Neural progenitor cell (in vitro differentiated cells): ENCODE results near the gene HAND2. TPM values are rescaled to one million over a fixed set of nuclear protein-coding genes. Genes with fewer than 3 reads are reported as not detected.

Source experiments
- DNase-seq: peaks from one replicate; pipeline ENCODE4 v3.0.0-alpha.2; 2016; ENCODE audit warnings: low spot score
- H2AFZ ChIP-seq: fragments of 200-600 bp; sonication (generic); replicated peaks from 2 replicates; pipeline ENCODE4 v1.6.1; 2016; ENCODE audit warnings: antibody characterized with exemption
- H3F3A ChIP-seq: fragments of 200-600 bp; sonication (generic); 2 replicates; pipeline ENCODE4 v1.6.1; 2016; ENCODE audit warnings: antibody characterized with exemption, low read depth
- H3K27ac ChIP-seq: fragments of 200-600 bp; sonication (generic); 2 replicates; pipeline ENCODE4 v1.5.1; 2016; ENCODE audit warnings: mild to moderate bottlenecking
- H3K27me3 ChIP-seq: fragments of 200-600 bp; sonication (generic); 2 replicates; pipeline ENCODE4 v1.6.1; 2016; ENCODE audit warnings: mild to moderate bottlenecking, moderate library complexity
- H3K36me3 ChIP-seq: fragments of 200-600 bp; sonication (generic); 2 replicates; pipeline ENCODE4 v1.5.1; 2016
- H3K4me1 ChIP-seq: fragments of 200-600 bp; sonication (generic); 2 replicates; pipeline ENCODE4 v1.6.1; 2016; ENCODE audit warnings: mixed run types
- H3K4me2 ChIP-seq: fragments of 200-600 bp; sonication (generic); 2 replicates; pipeline ENCODE4 v1.6.1; 2016
- H3K4me3 ChIP-seq: fragments of 200-600 bp; sonication (generic); 2 replicates; pipeline ENCODE4 v1.5.1; 2016
- H3K79me2 ChIP-seq: fragments of 200-600 bp; sonication (generic); 2 replicates; pipeline ENCODE4 v1.6.1; 2016; ENCODE audit warnings: low read depth
- H3K9ac ChIP-seq: fragments of 200-600 bp; sonication (generic); 2 replicates; pipeline ENCODE4 v1.6.1; 2016
- H3K9me3 ChIP-seq: fragments of 200-600 bp; sonication (generic); 2 replicates; pipeline ENCODE4 v1.5.1; 2016; ENCODE audit warnings: low read depth
- H4K20me1 ChIP-seq: fragments of 200-600 bp; sonication (generic); 2 replicates; pipeline ENCODE4 v1.6.1; 2016; ENCODE audit warnings: low read depth
- H3K27ac Mint-ChIP-seq: 3 replicates; pipeline ENCODE4 v1.8.0; 2021; ENCODE audit warnings: mixed read lengths
- H3K27me3 Mint-ChIP-seq: 2 replicates; pipeline ENCODE4 v1.8.0; 2022; ENCODE audit warnings: low read depth, mild to moderate bottlenecking, inconsistent platforms, moderate library complexity, mixed read lengths; ENCODE audit not compliant: insufficient read depth
- H3K36me3 Mint-ChIP-seq: 3 replicates; pipeline ENCODE4 v1.8.0; 2021; ENCODE audit warnings: mixed read lengths
- H3K4me1 Mint-ChIP-seq: 3 replicates; pipeline ENCODE4 v1.8.0; 2021; ENCODE audit warnings: mixed read lengths
- H3K4me3 Mint-ChIP-seq: 3 replicates; pipeline ENCODE4 v1.8.0; 2021; ENCODE audit warnings: mild to moderate bottlenecking, moderate library complexity, mixed read lengths
- H3K9me3 Mint-ChIP-seq: 3 replicates; pipeline ENCODE4 v1.8.0; 2020; ENCODE audit warnings: mixed read lengths
- EZH2 ChIP-seq: fragments of 200-600 bp; sonication (generic); IDR thresholded peaks from 2 replicates; pipeline ENCODE4 v1.6.1; 2017; ENCODE audit warnings: antibody characterized with exemption, mild to moderate bottlenecking, moderate library complexity
- EZH2phosphoT487 ChIP-seq: fragments of 200-600 bp; sonication (generic); IDR thresholded peaks from 2 replicates; pipeline ENCODE4 v1.6.1; 2017; ENCODE audit warnings: antibody characterized with exemption
- total RNA-seq: library from RNA; depleted of rRNA; stranded (reverse); fragments of >200 nt; gene quantifications from 2 replicates; pipeline ENCODE4 v1.2.3, GENCODE V29; 2015; ENCODE audit warnings: low replicate concordance
- TF ChIP-seq, protein P1 (sequence below): fragments of 200-600 bp; sonication (generic); IDR thresholded peaks from 2 replicates; pipeline ENCODE4 v1.5.1; 2017; ENCODE audit warnings: antibody characterized with exemption, mild to moderate bottlenecking

HAND2 gene
- total RNA-seq, 1 donor from 2014 or later, result not detected

DNA sequence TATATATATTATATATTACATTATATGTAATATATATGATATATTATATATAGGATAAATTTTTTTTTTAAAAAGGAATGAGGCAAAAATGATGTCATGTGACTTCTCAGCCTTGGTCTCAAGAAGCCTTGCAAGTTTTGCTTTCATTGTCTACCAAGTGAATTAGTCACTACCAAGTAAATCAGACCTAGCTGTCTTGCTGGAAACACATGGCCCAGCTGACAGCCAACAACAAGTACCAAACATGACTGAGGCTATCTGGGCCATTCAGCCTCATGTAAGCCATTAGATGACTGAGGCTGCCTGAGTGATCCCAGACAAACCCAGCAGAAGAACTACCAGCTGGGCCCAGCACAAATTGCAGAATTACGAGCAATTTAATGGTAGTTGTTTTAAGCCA, 44.9 kb downstream of the HAND2 start:
- Histone ChIP-seq H3K27me3 (no peaks in the 10 kb centered on the region), H3K79me2 (no peaks in the 10 kb centered on the region), H3K36me3 (no peaks in the 10 kb centered on the region), H2AFZ (no peak overlapping the region), H3K9ac (no peak overlapping the region), H3K4me2 (no peak overlapping the region), H4K20me1 (no peaks in the 10 kb centered on the region), H3K4me3 (no peak overlapping the region), H3K4me1 (peaks cover 5% of the 10 kb centered on the region), H3K27ac (no peak overlapping the region), H3K9me3 (no peaks in the 10 kb centered on the region), H3F3A (peaks cover 23% of the 10 kb centered on the region)
- DNase-seq, result no peak
- H3K36me3 Mint-ChIP-seq, result no peaks in the 10 kb centered on the region
- TF ChIP-seq EZH2 (no peak), EZH2phosphoT487 (no peak)
- TF ChIP-seq, protein P1, sequence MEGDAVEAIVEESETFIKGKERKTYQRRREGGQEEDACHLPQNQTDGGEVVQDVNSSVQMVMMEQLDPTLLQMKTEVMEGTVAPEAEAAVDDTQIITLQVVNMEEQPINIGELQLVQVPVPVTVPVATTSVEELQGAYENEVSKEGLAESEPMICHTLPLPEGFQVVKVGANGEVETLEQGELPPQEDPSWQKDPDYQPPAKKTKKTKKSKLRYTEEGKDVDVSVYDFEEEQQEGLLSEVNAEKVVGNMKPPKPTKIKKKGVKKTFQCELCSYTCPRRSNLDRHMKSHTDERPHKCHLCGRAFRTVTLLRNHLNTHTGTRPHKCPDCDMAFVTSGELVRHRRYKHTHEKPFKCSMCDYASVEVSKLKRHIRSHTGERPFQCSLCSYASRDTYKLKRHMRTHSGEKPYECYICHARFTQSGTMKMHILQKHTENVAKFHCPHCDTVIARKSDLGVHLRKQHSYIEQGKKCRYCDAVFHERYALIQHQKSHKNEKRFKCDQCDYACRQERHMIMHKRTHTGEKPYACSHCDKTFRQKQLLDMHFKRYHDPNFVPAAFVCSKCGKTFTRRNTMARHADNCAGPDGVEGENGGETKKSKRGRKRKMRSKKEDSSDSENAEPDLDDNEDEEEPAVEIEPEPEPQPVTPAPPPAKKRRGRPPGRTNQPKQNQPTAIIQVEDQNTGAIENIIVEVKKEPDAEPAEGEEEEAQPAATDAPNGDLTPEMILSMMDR, result no peak
- H3K9me3 Mint-ChIP-seq, result no peaks in the 10 kb centered on the region
- no peak overlapping the region for H3K4me3 Mint-ChIP-seq
- H3K4me1 Mint-ChIP-seq, result no peaks in the 10 kb centered on the region
- H3K27ac Mint-ChIP-seq, result no peak overlapping the region
- H3K27me3 Mint-ChIP-seq, result no peaks in the 10 kb centered on the region

DNA sequence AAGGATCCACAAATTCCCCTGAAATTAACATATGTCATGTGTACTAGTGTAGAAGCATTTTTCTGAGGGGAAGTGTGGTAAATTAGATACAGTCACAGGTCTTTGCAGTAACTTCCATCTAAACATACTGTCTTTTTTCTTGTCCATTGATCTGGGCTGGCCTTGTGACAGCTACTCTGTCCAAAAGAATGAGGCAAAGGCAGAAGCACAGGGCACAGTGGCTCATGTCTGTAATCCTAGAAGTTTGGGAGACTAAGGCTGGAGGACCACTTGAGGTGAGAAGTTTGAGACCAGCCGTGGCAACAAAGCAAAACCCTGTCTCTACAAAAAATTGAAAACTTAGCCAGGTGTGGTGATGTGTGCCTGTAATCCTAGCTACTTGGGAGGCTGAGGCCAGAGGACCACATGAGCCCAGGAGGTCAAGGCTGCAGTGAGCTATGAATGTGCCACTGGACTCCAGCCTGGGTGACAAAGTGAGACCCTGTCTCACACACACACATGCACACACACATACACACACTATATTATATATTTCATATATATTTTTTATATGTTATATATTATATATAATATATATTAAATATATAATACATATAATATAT, 47.6 kb downstream of the HAND2 start:
- Mint-ChIP-seq H3K27ac (no peak overlapping the region), H3K9me3 (no peaks in the 10 kb centered on the region), H3K36me3 (no peaks in the 10 kb centered on the region), H3K4me1 (no peaks in the 10 kb centered on the region), H3K27me3 (no peaks in the 10 kb centered on the region), H3K4me3 (no peak overlapping the region)
- TF ChIP-seq EZH2phosphoT487 (no peak), EZH2 (no peak)
- TF ChIP-seq, protein P1, result no peak
- Histone ChIP-seq H3K4me2 (no peak overlapping the region), H4K20me1 (no peaks in the 10 kb centered on the region), H3K9ac (no peak overlapping the region), H3K4me1 (no peaks in the 10 kb centered on the region), H3K79me2 (no peaks in the 10 kb centered on the region), H3K27ac (no peak overlapping the region), H3K36me3 (no peaks in the 10 kb centered on the region), H3K4me3 (no peak overlapping the region), H3K9me3 (no peaks in the 10 kb centered on the region), H2AFZ (no peak overlapping the region), H3K27me3 (no peaks in the 10 kb centered on the region), H3F3A (peaks cover 23% of the 10 kb centered on the region)
- DNase-seq, result no peak

DNA sequence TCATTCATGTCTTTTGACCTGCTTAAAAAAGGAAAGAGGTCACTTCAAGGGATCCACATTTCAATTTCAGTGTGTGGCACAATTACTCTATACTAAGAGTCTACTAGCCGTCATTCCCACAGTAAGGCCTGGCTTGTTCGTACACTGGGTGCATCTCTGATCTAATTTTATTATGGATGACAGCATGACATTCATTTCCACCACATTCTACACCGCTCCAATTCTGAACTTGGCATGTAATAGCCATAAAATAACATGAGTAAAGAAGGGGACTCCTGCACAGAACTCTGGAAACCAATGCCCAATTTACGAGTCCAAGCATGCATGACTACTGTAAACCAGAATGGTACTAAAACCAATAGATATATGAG, 51.1 kb downstream of the HAND2 start:
- H3K4me2 ChIP-seq, result no peak overlapping the region
- H4K20me1 ChIP-seq, result no peaks in the 10 kb centered on the region
- no peak overlapping the region for H3K9ac ChIP-seq
- no peak overlapping the region for H3K27ac Mint-ChIP-seq
- no peaks in the 10 kb centered on the region for H3K36me3 ChIP-seq
- TF ChIP-seq, protein P1, result no peak
- TF ChIP-seq EZH2 (no peak), EZH2phosphoT487 (no peak)
- H3K9me3 Mint-ChIP-seq, result no peaks in the 10 kb centered on the region
- no peaks in the 10 kb centered on the region for H3K36me3 Mint-ChIP-seq
- H3K4me1 Mint-ChIP-seq, result no peaks in the 10 kb centered on the region
- H3K27me3 ChIP-seq, result no peaks in the 10 kb centered on the region
- H3K79me2 ChIP-seq, result no peaks in the 10 kb centered on the region
- H3F3A ChIP-seq, result peaks cover 15% of the 10 kb centered on the region
- H3K4me3 Mint-ChIP-seq, result no peak overlapping the region
- no peak overlapping the region for H2AFZ ChIP-seq
- DNase-seq, result no peak
- H3K4me1 ChIP-seq, result no peaks in the 10 kb centered on the region
- H3K9me3 ChIP-seq, result no peaks in the 10 kb centered on the region
- H3K27me3 Mint-ChIP-seq, result no peaks in the 10 kb centered on the region
- H3K27ac ChIP-seq, result no peak overlapping the region
- no peak overlapping the region for H3K4me3 ChIP-seq
